ENCODE results near the gene AIF1.

DNA sequence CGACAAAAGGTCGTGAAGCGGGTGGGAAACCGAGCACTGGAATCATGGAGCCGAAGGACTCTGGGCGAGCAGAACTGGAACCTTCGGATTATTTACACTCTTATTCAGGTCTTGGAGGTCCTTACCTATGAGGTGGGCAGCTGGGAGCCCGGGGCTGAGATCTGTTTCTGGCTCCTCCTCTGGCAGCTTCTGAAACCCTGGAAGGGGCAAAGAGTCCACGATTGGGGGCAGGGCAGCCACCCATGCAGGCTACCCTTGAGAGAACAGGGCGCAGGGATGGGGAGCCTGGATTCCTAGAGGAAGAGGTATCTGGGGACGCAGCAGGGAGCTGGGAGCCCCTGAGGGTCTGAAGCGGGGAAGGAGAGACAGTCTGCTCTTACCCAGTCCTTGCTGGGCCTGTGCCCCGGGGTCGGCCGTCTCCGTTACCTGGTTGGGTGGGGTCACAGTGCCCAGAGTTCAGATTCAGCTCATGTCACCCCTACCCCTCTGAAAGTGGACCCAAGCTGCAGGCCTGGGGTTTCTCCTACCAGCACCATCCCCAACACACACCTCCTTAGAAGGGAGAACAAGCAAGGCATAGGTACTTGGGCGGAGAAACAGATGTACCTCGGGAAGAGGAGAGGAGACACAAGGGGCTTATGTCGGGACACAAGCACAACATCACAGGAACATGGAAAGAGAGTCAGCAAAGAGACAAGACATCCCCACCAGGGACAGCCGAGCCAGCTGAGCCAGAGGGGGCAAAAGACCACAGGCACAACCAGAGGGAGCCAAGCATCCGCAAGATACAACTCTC, 33.4 kb upstream of the AIF1 start:
- TF ChIP-seq GATA2 (IDR thresholded peaks at IDR 0.05; ENCODE audit: low read depth, low read length) (no peak), GATA3 (IDR thresholded peaks at IDR 0.05; ENCODE audit: low read depth, low read length) (no peak)

All from SH-SY5Y (cell line).